Thyroid gland (tissue), 4 donors: ENCODE data around the gene CCL27. TPM values are rescaled to one million over a fixed set of nuclear protein-coding genes. Genes with fewer than 3 reads are reported as not detected.

Experiments used
- DNase-seq, 2 donors: peaks; one replicate each; pipeline ENCODE4 v3.0.0-alpha.2; 2019
- H3K27ac ChIP-seq, 3 donors: fragments of 200-600 bp; sonication (generic); 1 replicate in 2 of 3; 2 replicates in 1 of 3; pipeline ENCODE4 v1.5.1; 2016 to 2019; ENCODE audit warnings: mild to moderate bottlenecking in 1 of 3, moderate library complexity in 1 of 3
- H3K27me3 ChIP-seq: fragments of 200-600 bp; sonication (generic); one replicate; pipeline ENCODE4 v1.5.1; 2019
- H3K36me3 ChIP-seq, 2 donors: fragments of 200-600 bp; sonication (generic); one replicate each; pipeline ENCODE4 v1.5.1; 2016 to 2019
- H3K4me1 ChIP-seq, 2 donors: fragments of 200-600 bp; sonication (generic); one replicate each; pipeline ENCODE4 v1.5.1; 2017 to 2019
- H3K4me3 ChIP-seq, 3 donors: fragments of 200-600 bp; sonication (generic); replicated peaks in 1 of 3; 1 replicate in 2 of 3; 2 replicates in 1 of 3; pipeline ENCODE4 v1.5.1; 2016; ENCODE audit warnings: mild to moderate bottlenecking in 1 of 3
- H3K9me3 ChIP-seq: fragments of 200-600 bp; sonication (generic); one replicate; pipeline ENCODE4 v1.5.1; 2017
- POLR2A ChIP-seq, 2 donors: fragments of 450-650 bp; IDR thresholded peaks; one replicate each; pipeline ENCODE4 v1.6.1; 2017; ENCODE audit warnings: antibody characterized with exemption in 2 of 2, mild to moderate bottlenecking in 2 of 2, moderate library complexity in 1 of 2
- WGBS, 2 donors: methylation state at CpG; one replicate each; pipeline ENCODE4 v1.1.5; 2017; 5-methylcytosine and 5-hydroxymethylcytosine counted together
- intact Hi-C: fragments of 100-400 bp; cut with DNase I; formaldehyde crosslinking; loops from one replicate; pipeline ENCODE4 v1.15.1; 2023
- total RNA-seq, 4 donors: library from RNA; depleted of rRNA; stranded (reverse); fragments of >200 nt; gene quantifications; one replicate each; pipeline ENCODE4 v1.2.3, GENCODE V29; 2016
- TF ChIP-seq, protein P1 (sequence below), 6 experiments: fragments of 200-600 bp in 3 of 6; fragments of 450-650 bp in 3 of 6; sonication (generic) in 3 of 6; IDR thresholded peaks; one replicate each; pipeline ENCODE4 v1.5.1; 2016 to 2019; ENCODE audit warnings: antibody characterized with exemption in 6 of 6, mild to moderate bottlenecking in 2 of 6, inconsistent platforms in 1 of 6, moderate library complexity in 1 of 6

Gene CCL27, protein sequence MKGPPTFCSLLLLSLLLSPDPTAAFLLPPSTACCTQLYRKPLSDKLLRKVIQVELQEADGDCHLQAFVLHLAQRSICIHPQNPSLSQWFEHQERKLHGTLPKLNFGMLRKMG
- total RNA-seq: 1 to 10 TPM in 1 of 4 donors, not detected in 3; 1.1 TPM

DNA sequence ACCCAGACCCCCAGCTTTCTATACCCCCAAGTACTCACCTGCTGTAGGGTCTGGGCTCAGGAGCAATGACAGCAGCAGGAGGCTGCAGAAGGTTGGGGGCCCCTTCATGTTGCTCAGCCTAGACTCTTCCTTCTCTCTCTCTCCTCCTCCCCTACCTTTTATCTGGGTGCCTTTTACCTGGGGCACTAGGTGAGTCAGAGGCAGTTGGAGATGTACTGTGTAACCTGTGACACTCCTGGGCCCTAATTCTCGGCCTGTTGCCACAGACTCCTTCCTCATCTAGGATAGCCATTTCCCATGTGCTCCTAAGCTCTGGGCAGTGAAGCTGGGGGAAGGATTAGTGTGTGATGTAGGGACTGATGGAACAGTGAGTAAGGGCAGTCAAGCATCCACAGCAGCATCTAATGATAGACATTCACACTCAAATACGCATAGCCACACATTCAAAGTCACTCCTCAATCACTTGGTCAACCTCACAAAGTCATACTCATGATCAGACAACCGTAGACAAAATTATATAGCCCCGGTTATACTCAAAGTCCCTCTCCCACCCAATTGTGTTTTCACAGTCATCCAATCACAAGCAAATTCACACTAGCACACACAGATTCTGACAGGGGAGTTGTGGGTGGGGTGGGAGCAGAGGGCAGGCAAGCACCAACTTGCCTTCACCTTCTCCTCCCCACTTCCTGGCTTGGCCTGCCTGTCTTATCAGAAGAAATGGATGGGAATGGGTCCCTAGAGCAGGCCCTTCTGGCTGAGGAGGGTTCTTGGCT, at the start of gene CCL27:
Gene CCL27, minus strand, starts transcription at position 132 of the 777 bp plus-strand sequence. Its CDS starts 24 bp downstream, at position 108.
- Histone ChIP-seq H3K4me3 (no peak within 1 kb of the TSS), H3K4me1 (peaks cover 4 to 19% of the 10 kb centered on the region in 2 donors), H3K27me3 (no peaks in the 10 kb centered on the region), H3K9me3 (no peaks in the 10 kb centered on the region), H3K36me3 (no peaks in the 10 kb centered on the region), H3K27ac (no peak within 1 kb of the TSS)
- WGBS, 2 donors: 81 to 82% methylated on average over 4 of the region's 4 CpGs
- no peak for DNase-seq
- TF ChIP-seq, protein P1, sequence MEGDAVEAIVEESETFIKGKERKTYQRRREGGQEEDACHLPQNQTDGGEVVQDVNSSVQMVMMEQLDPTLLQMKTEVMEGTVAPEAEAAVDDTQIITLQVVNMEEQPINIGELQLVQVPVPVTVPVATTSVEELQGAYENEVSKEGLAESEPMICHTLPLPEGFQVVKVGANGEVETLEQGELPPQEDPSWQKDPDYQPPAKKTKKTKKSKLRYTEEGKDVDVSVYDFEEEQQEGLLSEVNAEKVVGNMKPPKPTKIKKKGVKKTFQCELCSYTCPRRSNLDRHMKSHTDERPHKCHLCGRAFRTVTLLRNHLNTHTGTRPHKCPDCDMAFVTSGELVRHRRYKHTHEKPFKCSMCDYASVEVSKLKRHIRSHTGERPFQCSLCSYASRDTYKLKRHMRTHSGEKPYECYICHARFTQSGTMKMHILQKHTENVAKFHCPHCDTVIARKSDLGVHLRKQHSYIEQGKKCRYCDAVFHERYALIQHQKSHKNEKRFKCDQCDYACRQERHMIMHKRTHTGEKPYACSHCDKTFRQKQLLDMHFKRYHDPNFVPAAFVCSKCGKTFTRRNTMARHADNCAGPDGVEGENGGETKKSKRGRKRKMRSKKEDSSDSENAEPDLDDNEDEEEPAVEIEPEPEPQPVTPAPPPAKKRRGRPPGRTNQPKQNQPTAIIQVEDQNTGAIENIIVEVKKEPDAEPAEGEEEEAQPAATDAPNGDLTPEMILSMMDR (IDR thresholded peaks at IDR 0.05): no peak
- TF ChIP-seq POLR2A (IDR thresholded peaks at IDR 0.05): no peak
- intact Hi-C loops: no loop called here

DNA sequence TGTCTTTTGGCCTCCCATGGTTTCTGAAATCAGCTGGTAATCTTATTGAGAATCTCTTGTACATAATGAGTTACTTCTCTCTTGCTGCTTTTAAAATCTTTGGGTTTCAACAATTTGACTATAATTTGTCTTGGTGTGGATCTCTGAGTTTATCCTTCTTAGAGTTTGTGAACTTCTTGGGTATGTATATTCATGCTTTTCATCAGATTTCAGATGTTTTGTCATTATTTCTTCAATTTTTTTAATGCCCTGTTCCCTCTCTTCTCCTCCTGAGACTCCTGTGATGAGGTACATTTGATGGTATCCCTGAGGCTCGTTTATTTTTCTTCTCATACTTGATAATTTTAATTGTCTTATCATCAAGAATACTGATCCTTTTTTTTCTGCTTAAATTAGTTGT, 49.7 kb upstream of the CCL27 start:
- no peak overlapping the region for H3K4me3 ChIP-seq
- WGBS, 2 donors: 66 to 81% methylated on average over 1 of the region's 1 CpG
- no peaks in the 10 kb centered on the region for H3K36me3 ChIP-seq
- TF ChIP-seq POLR2A (IDR thresholded peaks at IDR 0.05): no peak
- TF ChIP-seq, protein P1 (IDR thresholded peaks at IDR 0.05): no peak
- peaks cover 9 to 14% of the 10 kb centered on the region in 2 donors for H3K4me1 ChIP-seq
- intact Hi-C loops: no loop called here
- H3K9me3 ChIP-seq: no peaks in the 10 kb centered on the region
- DNase-seq: no peak
- no peak overlapping the region for H3K27ac ChIP-seq
- no peaks in the 10 kb centered on the region for H3K27me3 ChIP-seq

DNA sequence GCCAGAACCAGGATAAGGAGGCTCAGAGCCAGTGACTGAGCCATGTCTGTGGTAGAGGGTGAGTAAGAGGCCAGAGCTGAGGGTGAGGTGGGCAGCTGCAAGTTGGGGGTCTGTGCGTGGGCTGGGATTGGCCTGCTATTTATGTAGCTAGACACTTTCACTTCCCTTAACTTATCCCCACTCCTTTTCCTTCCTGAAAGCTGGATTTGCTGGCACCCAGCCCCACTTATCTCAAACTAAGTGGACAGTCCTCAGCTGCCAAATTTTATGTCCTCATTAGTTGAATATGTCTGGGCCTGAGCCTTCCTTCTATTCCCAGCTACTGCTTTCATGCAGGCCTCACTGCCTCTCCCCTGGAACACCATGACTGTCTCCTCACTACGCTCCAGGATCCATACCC, 47.6 kb upstream of the CCL27 start, which contains the start of gene CCL21:
Gene CCL21, minus strand, starts transcription at position 114 of the 400 bp plus-strand sequence. Its CDS starts 70 bp downstream, at position 44.
- intact Hi-C loops: no loop called here
- no peaks in the 10 kb centered on the region for H3K9me3 ChIP-seq
- 55 to 75% methylated on average over 2 of the region's 2 CpGs for WGBS, 2 donors
- no peaks in the 10 kb centered on the region for H3K27me3 ChIP-seq
- peak; percentile 22 to 39 for DNase-seq
- H3K36me3 ChIP-seq: no peaks in the 10 kb centered on the region
- TF ChIP-seq, protein P1 (IDR thresholded peaks at IDR 0.05): no peak
- peak in 1 of 2 donors; percentile 8 for TF ChIP-seq POLR2A (IDR thresholded peaks at IDR 0.05)
- H3K4me1 ChIP-seq: peaks cover 7 to 19% of the 10 kb centered on the region in 2 donors
- no peak within 1 kb of the TSS for H3K4me3 ChIP-seq
- H3K27ac ChIP-seq: peak within 1 kb of the TSS in 1 of 3 donors; percentile 38

DNA sequence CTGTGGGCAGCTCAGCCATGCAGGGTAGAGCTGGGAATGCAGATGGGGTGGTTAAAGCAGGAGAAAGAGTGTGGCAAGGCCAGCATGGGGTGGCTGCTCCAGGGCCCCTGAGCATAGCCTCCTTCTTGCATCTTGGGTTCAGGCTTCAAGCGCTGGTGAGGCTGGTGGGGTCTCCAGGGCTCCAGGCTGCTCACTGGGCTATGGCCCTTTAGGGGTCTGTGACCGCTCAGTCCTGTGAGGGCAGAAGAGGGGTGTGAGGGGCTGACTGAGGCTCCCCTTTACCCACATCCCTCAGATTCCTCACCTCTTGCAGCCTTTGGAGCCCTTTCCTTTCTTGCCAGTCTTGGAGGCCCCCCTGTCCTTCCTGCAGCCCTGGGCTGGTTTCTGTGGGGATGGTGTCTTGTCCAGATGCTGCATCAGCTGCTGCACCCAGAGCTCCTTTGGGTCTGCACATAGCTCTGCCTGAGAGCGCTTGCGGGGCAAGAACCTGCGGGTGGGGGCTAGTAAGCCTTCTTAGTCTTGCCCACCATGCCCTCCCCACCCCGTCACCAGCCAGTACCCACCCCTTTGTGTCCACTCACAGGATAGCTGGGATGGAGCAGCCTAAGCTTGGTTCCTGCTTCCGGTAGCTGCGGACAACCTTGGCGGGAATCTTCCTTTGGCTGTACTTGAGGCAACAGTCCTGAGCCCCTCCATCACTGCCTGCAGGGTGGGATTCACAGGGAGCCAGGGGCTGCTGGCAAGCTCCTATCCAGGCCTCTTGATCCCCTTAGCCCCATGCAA, 46.9 kb upstream of the CCL27 start:
- TF ChIP-seq, protein P1 (IDR thresholded peaks at IDR 0.05): no peak
- no peak for TF ChIP-seq POLR2A (IDR thresholded peaks at IDR 0.05)
- intact Hi-C loops: loop anchor here (10.0 kb wide), 1 partner anchor 75 kb away; the partner anchor contains the start of gene SIGMAR1
- Histone ChIP-seq H3K27me3 (no peaks in the 10 kb centered on the region), H3K27ac (peak overlapping the region in 1 of 3 donors; percentile 38), H3K36me3 (no peaks in the 10 kb centered on the region), H3K4me3 (no peak overlapping the region), H3K9me3 (no peaks in the 10 kb centered on the region), H3K4me1 (peaks cover under 1 to 12% of the 10 kb centered on the region in 2 donors)
- WGBS, 2 donors: 94 to 98% methylated on average over 5 to 7 of the region's 9 CpGs
- DNase-seq: no peak
